ENCODE results near the gene TRIM28.
"Not testable (repeated sequence)": the region's sequence is repeated elsewhere in the genome, so short reads cannot be mapped to it uniquely, and the experiment has no call there.

The TRIM28 gene

GRCh38 chr19:58577581-58577980 lies 33.7 kb downstream of the TRIM28 start:
- not testable (repeated sequence) for DNase-seq (ENCODE audit: low read depth in 2 of 2)

- DNase-seq (ENCODE audit: low read depth in 2 of 2) = no peak
These were observed 34.4 kb downstream of the TRIM28 start for GRCh38 chr19:58578012-58578925.

DNA sequence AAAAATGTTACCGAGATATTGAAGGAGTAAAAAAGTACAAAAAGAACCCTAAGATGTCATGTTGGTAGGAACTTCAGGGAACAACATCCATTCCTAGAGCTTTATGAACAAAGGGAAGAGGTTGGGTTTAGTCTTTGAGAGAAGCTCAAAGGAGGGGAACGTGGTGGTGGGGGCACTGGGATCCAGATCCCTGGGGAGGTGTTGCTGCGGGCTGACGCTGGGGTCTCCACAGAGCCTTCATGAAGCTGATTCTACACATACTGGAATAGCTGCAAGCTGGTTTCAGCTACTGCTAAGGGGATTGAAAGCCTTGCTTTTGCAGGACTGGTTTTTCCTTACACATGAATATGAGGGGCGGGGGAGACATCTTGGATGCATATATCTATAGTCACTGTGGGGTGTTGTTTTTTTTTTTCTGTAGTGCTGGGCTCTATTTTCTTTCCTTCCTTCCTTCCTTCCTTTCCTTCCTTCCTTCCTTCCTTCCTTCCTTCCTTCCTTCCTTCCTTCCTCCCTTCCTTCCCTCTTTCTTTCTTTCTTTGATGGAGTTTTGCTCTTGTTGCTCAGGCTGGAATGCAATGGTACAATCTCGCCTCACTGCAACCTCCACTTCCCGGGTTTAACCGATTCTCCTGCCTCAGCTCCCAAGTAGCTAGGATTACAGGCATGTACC lies 35.7 kb downstream of the TRIM28 start:
- no peak for DNase-seq (ENCODE audit: low read depth in 2 of 2)

DNA sequence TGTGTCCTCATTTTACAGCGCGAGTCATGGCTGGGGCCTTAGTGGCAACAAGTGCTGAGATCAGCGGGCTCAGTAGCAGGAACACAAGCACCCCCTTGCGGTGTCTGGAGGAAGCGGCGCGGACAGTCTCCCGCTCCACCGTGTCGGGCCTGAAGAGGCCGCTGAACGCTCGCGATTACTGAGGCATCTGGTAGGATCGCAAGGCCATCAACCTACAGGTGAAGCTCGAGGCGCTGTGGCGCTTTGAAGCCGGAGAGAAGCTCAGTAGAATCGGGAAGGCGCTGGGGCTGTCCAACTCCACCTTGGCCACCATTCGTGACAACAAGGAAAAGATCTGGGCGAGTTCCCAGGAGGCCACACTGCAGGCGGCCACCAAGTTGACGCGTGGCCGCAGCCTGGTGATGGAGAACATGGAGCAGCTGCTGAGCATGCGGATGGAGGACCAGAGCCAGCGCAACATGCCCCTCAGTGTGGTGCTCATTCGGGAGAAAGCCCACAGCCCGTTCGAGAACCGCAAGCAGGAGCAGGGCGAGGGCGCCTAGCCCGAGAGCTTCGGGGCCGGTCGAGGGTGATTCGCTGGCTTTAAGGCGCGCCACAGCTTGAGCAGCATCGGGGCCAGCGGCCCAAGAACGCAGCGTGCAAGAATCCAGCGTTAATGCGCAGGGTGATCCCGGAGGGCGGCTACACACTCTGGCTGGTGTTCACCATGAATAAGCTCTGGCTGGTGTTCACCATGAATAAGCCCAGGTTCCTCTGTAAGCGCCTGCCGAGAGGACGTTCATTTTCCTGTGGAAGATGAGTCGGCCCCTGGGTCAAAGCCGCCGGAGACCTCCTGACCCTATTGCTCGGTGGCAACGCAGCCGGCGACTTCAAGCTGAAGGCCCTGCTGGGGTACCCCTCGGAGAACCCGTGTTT lies 37.6 kb downstream of the TRIM28 start:
- peak; percentile 88 to 92 for DNase-seq (ENCODE audit: low read depth in 2 of 2)

- DNase-seq (ENCODE audit: low read depth in 2 of 2) = no peak
These were observed 39.1 kb downstream of the TRIM28 start for GRCh38 chr19:58582985-58583384.

GRCh38 chr19:58584498-58585441 lies 40.9 kb downstream of the TRIM28 start:
- no peak for DNase-seq (ENCODE audit: low read depth in 2 of 2)

DNA sequence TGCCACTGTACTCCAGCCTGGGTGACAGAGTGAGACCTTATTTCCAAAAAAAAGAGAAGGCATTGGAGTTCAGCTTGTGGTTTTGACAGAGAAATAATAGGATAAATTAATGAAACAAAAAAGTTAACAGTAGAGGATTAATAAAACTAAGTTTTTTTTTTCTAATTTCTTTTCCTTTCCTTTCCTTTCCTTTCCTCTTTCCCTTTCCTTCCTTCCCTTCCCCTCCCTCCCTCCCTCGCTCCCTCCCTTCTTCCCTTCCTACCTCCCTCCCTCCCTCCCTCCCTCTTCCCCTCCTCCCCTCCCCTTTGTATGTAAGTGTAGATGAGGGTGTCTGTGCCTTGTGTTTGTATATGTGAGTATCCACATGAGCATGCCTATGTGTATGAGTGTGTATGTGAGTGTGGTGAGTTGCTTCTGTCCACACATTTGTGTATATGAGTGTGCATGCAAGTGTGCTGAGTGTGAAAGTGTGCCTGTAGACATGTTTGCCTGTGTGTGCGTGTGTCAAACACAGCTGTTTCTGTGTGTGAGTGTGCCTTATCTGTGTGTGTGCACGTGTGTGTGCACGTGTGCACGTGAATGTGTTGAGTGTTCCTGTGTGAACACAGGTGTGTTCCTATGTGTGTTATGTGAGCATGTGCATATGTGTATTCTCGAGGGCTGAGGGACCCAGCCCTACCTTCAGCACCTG lies 41.7 kb downstream of the TRIM28 start:
- no peak for DNase-seq (ENCODE audit: low read depth in 2 of 2)

GRCh38 chr19:58586133-58586765 lies 42.4 kb downstream of the TRIM28 start:
- DNase-seq (ENCODE audit: low read depth in 2 of 2) = no peak
